B cell (primary cell): ENCODE data around the gene AAR2.

Experiments
- CTCF ChIP-seq: fragments of 200-600 bp; IDR thresholded peaks from one replicate; pipeline ENCODE4 v1.8.0; 2022; ENCODE audit warnings: antibody characterized with exemption, mild to moderate bottlenecking
- EZH2 ChIP-seq: IDR thresholded peaks from 2 replicates; pipeline ENCODE4 v1.6.1; 2012; ENCODE audit warnings: borderline replicate concordance, low read depth, mild to moderate bottlenecking, moderate library complexity, low read length; ENCODE audit not compliant: insufficient read depth, poor library complexity, severe bottlenecking

- no peak for TF ChIP-seq CTCF
- no peak for TF ChIP-seq EZH2
Measured at GRCh38 chr20:36275441-36276189, 39.3 kb downstream of the AAR2 start.
